ENCODE data around the gene RGS16. TPM values are rescaled to one million over a fixed set of nuclear protein-coding genes. Genes with fewer than 3 reads are reported as not detected.

Gene RGS16
- total RNA-seq, 1 experiment from 2014 or later: 0.40 TPM

- Histone ChIP-seq H3K4me1 (ENCODE audit: insufficient read depth, low read length) (peaks cover 7% of the 10 kb centered on the region), H3K9ac (ENCODE audit: low read length) (no peak overlapping the region), H3K36me3 (ENCODE audit: low read depth, low read length) (0 out of 2 replicates have a peak, but pooled peaks cover 3% of the 10 kb centered on the region), H3K79me2 (ENCODE audit: low read length) (no peaks in the 10 kb centered on the region), H3K27ac (ENCODE audit: low read length) (no peak overlapping the region), H3K27me3 (ENCODE audit: low read length) (no peaks in the 10 kb centered on the region), H2AFZ (ENCODE audit: low read length) (no peak overlapping the region), H3K4me3 (ENCODE audit: low read length) (no peak overlapping the region), H3K9me3 (ENCODE audit: low read length) (no peaks in the 10 kb centered on the region), H3F3A (ENCODE audit: low read length, unreplicated experiment) (no peaks in the 10 kb centered on the region), H3K9me2 (replicated peaks; ENCODE audit: low read length) (no peaks in the 10 kb centered on the region), H3K4me2 (ENCODE audit: low read length) (no peak overlapping the region), H4K20me1 (ENCODE audit: low read length) (no peaks in the 10 kb centered on the region)
- TF ChIP-seq EZH2phosphoT487 (IDR thresholded peaks at IDR 0.05; ENCODE audit: borderline replicate concordance, low read length): no peak
- peak; percentile 46 for TF ChIP-seq CTCF (conservative IDR thresholded peaks at IDR 0.05; ENCODE audit: low read depth, low read length)
- TF ChIP-seq EZH2 (IDR thresholded peaks at IDR 0.05; ENCODE audit: low read length, unreplicated experiment): no peak
- ChIA-PET CTCF (interaction anchor here (1.4 to 2.2 kb wide), 2 partner anchors 185 to 187 kb away, joined by 8 to 12 read pairs; no protein-coding TSS in a partner anchor), POLR2A (ENCODE audit: unreplicated experiment) (no interaction called here)
- intact Hi-C loops (cut with micrococcal nuclease): loop anchor here (10.0 kb wide), 1 partner anchor 515 kb away; no protein-coding TSS in a partner anchor
- ATAC-seq (no peak), DNase-seq (no peak)
- no TSS peak for BruUV-seq (replicated peaks)
Observed at GRCh38 chr1:182599339-182599738, 4.8 kb downstream of the RGS16 start.

- no peak for DNase-seq
- intact Hi-C loops (cut with micrococcal nuclease): loop anchor here (10.0 kb wide), 1 partner anchor 513 kb away; no protein-coding TSS in a partner anchor
Observed at GRCh38 chr1:182598296-182598695, 5.9 kb downstream of the RGS16 start.

More at GRCh38 chr1:182598296-182598695, 5.9 kb downstream of the RGS16 start:
- H3K4me3 ChIP-seq (ENCODE audit: low read length): no peak overlapping the region
- TF ChIP-seq CTCF (conservative IDR thresholded peaks at IDR 0.05; ENCODE audit: low read depth, low read length) (no peak), EZH2phosphoT487 (IDR thresholded peaks at IDR 0.05; ENCODE audit: borderline replicate concordance, low read length) (no peak), EZH2 (IDR thresholded peaks at IDR 0.05; ENCODE audit: low read length, unreplicated experiment) (no peak)
- no peak overlapping the region for H3K27ac ChIP-seq (ENCODE audit: low read length)
- 0 out of 2 replicates have a peak, but pooled peaks cover 3% of the 10 kb centered on the region for H3K36me3 ChIP-seq (ENCODE audit: low read depth, low read length)
- H2AFZ ChIP-seq (ENCODE audit: low read length): no peak overlapping the region
- H3K4me1 ChIP-seq (ENCODE audit: insufficient read depth, low read length): peaks cover 7% of the 10 kb centered on the region
- H3K9me2 ChIP-seq (replicated peaks; ENCODE audit: low read length): no peaks in the 10 kb centered on the region
- peak; percentile 31; the same call in 1 of the 2 replicates for ATAC-seq
- ChIA-PET CTCF (interaction anchor here (0.7 to 2.2 kb wide), 4 partner anchors 125 to 188 kb away, joined by 3 to 12 read pairs (median 7); no protein-coding TSS in a partner anchor), POLR2A (ENCODE audit: unreplicated experiment) (no interaction called here)
- H3K9me3 ChIP-seq (ENCODE audit: low read length): no peaks in the 10 kb centered on the region
- no peak overlapping the region for H3K9ac ChIP-seq (ENCODE audit: low read length)
- no TSS peak for BruUV-seq (replicated peaks)
- H3F3A ChIP-seq (ENCODE audit: low read length, unreplicated experiment): no peaks in the 10 kb centered on the region
- H4K20me1 ChIP-seq (ENCODE audit: low read length): no peaks in the 10 kb centered on the region
- H3K27me3 ChIP-seq (ENCODE audit: low read length): no peaks in the 10 kb centered on the region
- H3K79me2 ChIP-seq (ENCODE audit: low read length): no peaks in the 10 kb centered on the region
- no peak overlapping the region for H3K4me2 ChIP-seq (ENCODE audit: low read length)

All from PC-3 (cell line).